NCI-H2196 (cell line): ENCODE results near the gene SARS2.
"Not testable (repeated sequence)": the region's sequence is repeated elsewhere in the genome, so short reads cannot be mapped to it uniquely, and the experiment has no call there.

Source experiments
- DNase-seq: peaks from one replicate; lab custom pipeline; 2025; ENCODE audit not compliant: unreplicated experiment; lab: John Stamatoyannopoulos, UW

The SARS2 gene

GRCh38 chr19:38946229-38947010 lies 15.9 kb upstream of the SARS2 start:
- no peak for DNase-seq

- no peak for DNase-seq
Measured at GRCh38 chr19:38945562-38946228, 15.1 kb upstream of the SARS2 start.

GRCh38 chr19:38944981-38945506 lies 14.5 kb upstream of the SARS2 start:
- no peak for DNase-seq

GRCh38 chr19:38942471-38943181 lies 12.1 kb upstream of the SARS2 start:
- no peak for DNase-seq

GRCh38 chr19:38941979-38942378 lies 11.4 kb upstream of the SARS2 start:
- DNase-seq: no peak

- not testable (repeated sequence) for DNase-seq
Measured at GRCh38 chr19:38941466-38941865, 10.9 kb upstream of the SARS2 start.

GRCh38 chr19:38939957-38940356 lies 9.4 kb upstream of the SARS2 start:
- no peak for DNase-seq

GRCh38 chr19:38933544-38933943 lies 3.0 kb upstream of the SARS2 start:
- DNase-seq: no peak

GRCh38 chr19:38932425-38933179 lies 2.0 kb upstream of the SARS2 start:
- peak; percentile 29 for DNase-seq

GRCh38 chr19:38931521-38931793 lies 894 bp upstream of the SARS2 start:
- DNase-seq: no peak

- peak; percentile 99 for DNase-seq
Measured at GRCh38 chr19:38930776-38931520, 385 bp upstream of the SARS2 start, which contains the start of gene MRPS12. Gene MRPS12 (plus strand): TSS chr19:38930944. CDS start chr19:38931295, 351 bp downstream.

GRCh38 chr19:38928391-38929001 lies 2.1 kb downstream of the SARS2 start:
- no peak for DNase-seq

GRCh38 chr19:38924388-38924787 lies 6.2 kb downstream of the SARS2 start:
- DNase-seq: no peak

GRCh38 chr19:38922482-38922881 lies 8.1 kb downstream of the SARS2 start:
- DNase-seq: no peak

- no peak for DNase-seq
Measured at GRCh38 chr19:38921420-38922274, 8.9 kb downstream of the SARS2 start.

- DNase-seq: no peak
Measured at GRCh38 chr19:38920602-38921419, 9.8 kb downstream of the SARS2 start.

- DNase-seq: no peak
Measured at GRCh38 chr19:38919837-38920601, 10.5 kb downstream of the SARS2 start.
